ENCODE data around the gene GPAT3.

The GPAT3 gene

GRCh38 chr4:83563998-83564397 lies 28.1 kb downstream of the GPAT3 start (continued):
- TF ChIP-seq ZNF274 (IDR thresholded peaks at IDR 0.05; ENCODE audit: low read length) (no peak), ZNF274 (tag by site-specific recombination; IDR thresholded peaks at IDR 0.05; ENCODE audit: borderline replicate concordance) (no peak), ZNF223 (tag by site-specific recombination; IDR thresholded peaks at IDR 0.05) (no peak), ZNF645 (tag by site-specific recombination; IDR thresholded peaks at IDR 0.05) (no peak)

- H3K27ac ChIP-seq (ENCODE audit: extremely low read depth, low read depth, low read length): no peak overlapping the region
- ChIA-PET CTCF (no interaction called here), POLR2A (no interaction called here)
- TF ChIP-seq ZNF16 (tag by site-specific recombination; IDR thresholded peaks at IDR 0.05; ENCODE audit: low read depth) (no peak), ZNF510 (tag by site-specific recombination; IDR thresholded peaks at IDR 0.05; ENCODE audit: insufficient replicate concordance) (no peak), ZNF837 (tag by site-specific recombination; IDR thresholded peaks at IDR 0.05) (no peak), ZNF473 (tag by site-specific recombination; IDR thresholded peaks at IDR 0.05) (no peak), ZNF654 (tag by site-specific recombination; IDR thresholded peaks at IDR 0.05; ENCODE audit: low read depth) (no peak)
- H3K36me3 ChIP-seq (ENCODE audit: control insufficient read depth in 2 of 2, insufficient read depth in 1 of 2, low read length in 2 of 2): no peaks in the 10 kb centered on the region
- no peak overlapping the region for H3K4me3 ChIP-seq (ENCODE audit: low read depth, low read length)
- H3K9me3 ChIP-seq (ENCODE audit: control insufficient read depth, insufficient read depth, low read depth, low read length): no peaks in the 10 kb centered on the region
- no peaks in the 10 kb centered on the region for H3K4me1 ChIP-seq (ENCODE audit: control insufficient read depth, insufficient read depth, low read length)
Measured at GRCh38 chr4:83568062-83568461, 32.2 kb downstream of the GPAT3 start.

GRCh38 chr4:83569429-83569828 lies 33.5 kb downstream of the GPAT3 start:
- H3K4me1 ChIP-seq (ENCODE audit: control insufficient read depth, insufficient read depth, low read length): no peaks in the 10 kb centered on the region
- no peak overlapping the region for H3K4me3 ChIP-seq (ENCODE audit: low read depth, low read length)
- no peaks in the 10 kb centered on the region for H3K9me3 ChIP-seq (ENCODE audit: control insufficient read depth, insufficient read depth, low read depth, low read length)
- H3K27ac ChIP-seq (ENCODE audit: extremely low read depth, low read depth, low read length): no peak overlapping the region
- ChIA-PET CTCF (no interaction called here), POLR2A (no interaction called here)
- H3K36me3 ChIP-seq (ENCODE audit: control insufficient read depth in 2 of 2, insufficient read depth in 1 of 2, low read length in 2 of 2): no peaks in the 10 kb centered on the region
- TF ChIP-seq ZEB2 (tag by site-specific recombination; IDR thresholded peaks at IDR 0.05) (no peak), ZNF600 (tag by site-specific recombination; IDR thresholded peaks at IDR 0.05) (no peak), MEIS1 (CRISPR knock-in tag; IDR thresholded peaks at IDR 0.05; ENCODE audit: borderline replicate concordance) (no peak), YY2 (tag by site-specific recombination; IDR thresholded peaks at IDR 0.05) (no peak), PRDM4 (tag by site-specific recombination; IDR thresholded peaks at IDR 0.05) (no peak), ZNF211 (tag by site-specific recombination; IDR thresholded peaks at IDR 0.05; ENCODE audit: low read depth) (no peak), ZNF473 (tag by site-specific recombination; IDR thresholded peaks at IDR 0.05) (no peak), PRDM1 (tag by site-specific recombination; IDR thresholded peaks at IDR 0.05) (no peak), ZNF558 (tag by site-specific recombination; IDR thresholded peaks at IDR 0.05) (no peak), ZNF843 (tag by site-specific recombination; IDR thresholded peaks at IDR 0.05) (no peak), ZNF571 (tag by site-specific recombination; IDR thresholded peaks at IDR 0.05) (no peak), ZBTB7A (tag by site-specific recombination; IDR thresholded peaks at IDR 0.05; ENCODE audit: low read depth) (no peak), SP7 (tag by site-specific recombination; IDR thresholded peaks at IDR 0.05) (no peak)
